HG02852 (cell line): ENCODE data around the gene CXCR2.
"Not testable (repeated sequence)": the region's sequence is repeated elsewhere in the genome, so short reads cannot be mapped to it uniquely, and the experiment has no call there.

Experiments used
- ATAC-seq: cut with Tn5 transposase; IDR thresholded peaks from one replicate; pipeline ENCODE4 v1.9.1; 2021; ENCODE audit warnings: mild to moderate bottlenecking, moderate library complexity; ENCODE audit not compliant: unreplicated experiment

The CXCR2 gene

DNA sequence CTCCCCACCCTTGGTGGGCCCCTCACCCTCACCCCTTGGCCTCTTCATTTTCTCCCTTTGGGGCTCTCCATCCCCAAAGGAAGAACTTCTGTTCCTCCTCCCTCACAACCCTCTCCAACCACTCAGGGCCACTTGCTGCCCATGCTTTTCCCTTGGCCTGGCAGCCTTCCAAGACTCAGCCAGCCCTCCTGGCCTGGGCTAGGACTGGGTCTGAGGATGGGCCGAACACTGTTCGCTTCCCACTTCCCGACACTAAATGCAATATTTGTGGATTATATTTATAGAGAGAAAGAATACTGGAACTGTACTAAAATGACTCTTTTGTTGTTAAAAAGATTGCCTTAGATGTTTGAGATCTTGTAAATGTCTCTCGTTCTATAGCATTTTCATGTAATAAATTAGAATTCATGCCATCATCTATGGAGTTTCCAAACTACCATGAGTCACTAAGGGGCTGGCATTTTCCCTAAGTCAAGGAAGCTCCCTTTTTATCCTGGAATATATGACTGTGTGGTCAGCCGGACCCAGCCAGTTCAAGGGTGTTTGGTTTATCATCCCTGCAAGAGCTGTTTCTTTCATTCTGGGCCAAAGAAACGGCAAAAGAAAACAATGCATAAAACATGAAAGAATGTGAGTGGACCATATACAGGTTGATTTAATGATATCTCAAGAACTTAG lies 3.8 kb downstream of the CXCR2 start:
- no peak for ATAC-seq

DNA sequence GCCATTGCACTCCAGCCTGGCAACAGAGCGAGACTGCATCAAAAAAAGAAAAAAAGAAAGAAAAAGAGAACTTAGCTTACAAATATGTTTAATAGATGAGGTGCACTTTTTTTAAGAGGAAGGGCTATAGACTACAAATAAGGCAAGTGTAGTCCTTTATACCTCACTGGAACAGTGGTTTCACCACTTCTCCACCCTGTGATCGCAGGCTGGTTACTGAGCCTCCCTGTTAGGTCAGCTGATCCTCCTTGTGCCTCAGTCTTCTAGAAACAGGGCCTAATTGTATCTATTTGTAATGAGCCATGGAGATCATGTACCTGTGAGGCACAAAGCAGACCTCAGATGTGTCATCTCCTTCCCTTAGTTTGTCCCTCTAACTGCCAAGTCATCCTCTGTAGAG lies 4.5 kb downstream of the CXCR2 start:
- ATAC-seq, result no peak

- no peak for ATAC-seq
These were observed 5.0 kb downstream of the CXCR2 start for GRCh38 chr2:218130822-218131221.

GRCh38 chr2:218137514-218137913 lies 11.7 kb downstream of the CXCR2 start:
- no peak for ATAC-seq

DNA sequence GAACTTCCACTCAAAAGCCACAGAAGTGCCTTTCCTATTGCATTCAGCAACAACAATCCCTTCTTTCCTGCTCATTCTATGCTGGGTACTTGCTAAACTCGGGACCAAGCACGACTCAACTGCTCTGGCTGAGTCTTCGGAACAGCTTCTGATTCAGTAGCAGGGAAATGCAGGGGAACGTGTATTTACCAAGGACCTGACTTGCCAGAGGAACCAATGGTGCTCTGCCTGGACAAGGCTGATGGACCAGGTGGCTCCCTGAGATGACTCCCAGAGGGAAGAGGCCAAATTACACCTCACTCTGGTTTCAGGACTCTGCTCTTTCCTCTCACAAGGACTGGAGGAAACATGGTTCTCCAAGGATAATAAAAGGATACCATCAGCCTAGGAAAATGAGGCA lies 12.2 kb downstream of the CXCR2 start:
- ATAC-seq, result no peak

GRCh38 chr2:218145124-218145523 lies 19.3 kb downstream of the CXCR2 start:
- no peak for ATAC-seq

- no peak for ATAC-seq
These were observed 20.2 kb downstream of the CXCR2 start for GRCh38 chr2:218146056-218146455.

- no peak for ATAC-seq
These were observed 23.3 kb downstream of the CXCR2 start for GRCh38 chr2:218149098-218149497.

DNA sequence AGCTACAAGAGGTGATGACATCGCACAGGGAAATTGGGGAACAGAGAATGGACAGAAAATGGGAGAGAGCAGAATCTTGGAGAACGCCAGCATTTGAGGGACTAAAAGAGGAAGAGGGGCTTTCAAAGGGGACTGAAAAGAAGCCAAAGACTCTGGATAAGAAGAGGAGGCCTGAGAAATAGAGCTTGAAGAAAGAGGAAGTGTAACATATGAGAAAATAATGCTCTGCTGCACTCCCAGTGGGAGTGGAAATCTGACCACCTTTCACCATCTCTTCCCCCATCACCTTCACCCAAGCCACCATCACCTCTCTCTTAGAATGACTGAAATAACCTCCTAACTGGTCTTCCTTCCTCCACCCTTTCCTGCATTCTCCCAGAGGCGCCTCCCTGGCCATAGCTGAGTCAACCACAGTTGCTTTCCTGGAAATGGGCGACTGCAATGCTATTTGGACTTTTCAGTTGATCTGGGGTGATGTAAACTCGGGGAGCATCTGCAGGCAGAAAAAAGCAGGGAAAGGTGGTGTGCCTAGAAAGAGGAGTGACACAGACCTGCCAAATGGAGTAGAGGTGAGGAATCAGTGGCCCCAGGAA lies 24.1 kb downstream of the CXCR2 start:
- peak; percentile 59 for ATAC-seq

- ATAC-seq, result no peak
These were observed 26.3 kb downstream of the CXCR2 start for GRCh38 chr2:218152172-218152571.

DNA sequence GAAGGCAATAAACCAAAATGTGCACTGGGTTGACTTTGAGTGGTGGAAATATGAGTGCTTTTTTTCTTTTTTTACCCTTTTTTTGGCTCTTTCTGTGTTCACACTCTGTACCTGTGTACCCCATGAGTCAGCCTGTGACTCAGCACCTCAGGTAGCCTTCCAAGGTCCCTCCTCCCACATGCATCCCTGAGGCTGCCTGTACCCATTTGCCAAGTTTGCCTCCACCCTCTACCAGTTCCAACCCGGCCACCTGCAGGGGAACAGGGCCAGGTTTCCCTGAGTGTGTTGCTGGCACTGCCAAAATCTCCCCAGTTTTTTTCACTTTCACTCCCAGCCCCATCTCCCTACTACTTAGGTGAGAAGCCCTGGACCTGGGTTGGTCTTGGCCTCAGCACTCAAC lies 26.9 kb downstream of the CXCR2 start:
- ATAC-seq, result no peak

DNA sequence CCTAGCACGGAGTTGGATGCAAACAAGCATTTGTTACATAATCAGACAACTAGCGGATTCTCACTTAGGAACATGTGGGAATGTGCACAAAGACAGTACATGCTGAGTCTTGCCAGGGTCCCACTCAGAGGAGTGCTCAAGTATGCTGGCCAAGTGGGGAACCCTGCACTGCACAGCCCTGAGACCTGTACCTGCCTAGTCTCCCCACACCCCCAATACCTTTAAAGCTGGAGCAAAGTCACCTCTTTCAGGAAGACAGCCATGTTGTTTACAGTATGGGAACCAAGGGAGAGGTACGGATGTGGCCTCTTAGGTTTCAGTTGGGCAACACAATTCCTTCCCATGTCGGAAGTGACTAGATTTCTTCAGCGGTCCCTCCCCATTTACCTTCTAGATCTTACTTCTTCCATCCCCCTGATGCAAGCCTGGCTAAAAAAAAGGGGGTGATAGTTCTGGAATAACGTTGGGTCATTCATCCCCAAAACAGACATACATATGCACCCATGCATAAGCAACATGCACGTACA lies 30.2 kb downstream of the CXCR2 start:
- ATAC-seq, result no peak

DNA sequence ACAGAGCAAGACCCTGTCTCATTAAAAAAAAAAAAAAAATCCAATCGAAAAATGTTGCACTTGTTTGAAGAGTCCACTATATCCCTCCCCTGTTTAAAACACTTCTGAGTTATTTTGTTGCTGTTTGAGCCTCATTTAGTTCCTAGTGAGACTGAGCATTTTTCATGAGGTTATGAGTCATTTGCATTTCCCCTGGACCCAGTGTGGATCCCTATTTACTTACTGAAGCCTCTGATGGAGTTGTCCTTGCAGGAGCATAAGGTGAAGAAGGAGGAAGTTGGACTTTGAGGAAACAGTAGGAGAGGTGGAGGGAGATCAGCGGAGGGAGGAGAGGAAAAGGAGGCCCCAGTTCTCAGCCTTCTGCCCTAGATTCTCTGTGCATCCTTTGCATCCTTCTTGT lies 35.8 kb downstream of the CXCR2 start:
- ATAC-seq, result no peak

- ATAC-seq, result no peak
These were observed 37.0 kb downstream of the CXCR2 start for GRCh38 chr2:218162814-218163213.

DNA sequence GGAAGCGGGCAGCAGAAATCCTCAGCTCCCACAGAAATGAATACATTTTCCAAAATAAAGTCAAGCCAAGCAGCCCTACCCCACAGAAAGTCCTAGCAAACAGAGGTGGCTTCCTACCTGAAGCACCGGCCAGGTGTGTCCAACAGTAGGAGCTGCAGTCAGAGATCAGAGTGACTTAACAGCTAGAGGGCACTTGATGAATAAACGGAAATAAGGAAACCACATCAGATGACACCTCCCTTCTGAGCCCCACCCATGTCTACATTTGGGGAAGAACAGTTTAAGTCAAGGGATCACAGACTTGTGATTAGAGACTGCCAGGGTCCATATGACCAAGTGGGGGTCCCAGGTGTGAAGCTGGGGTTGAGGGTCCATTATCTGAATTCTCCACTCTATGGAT lies 41.0 kb downstream of the CXCR2 start, which contains the start of gene CXCR1:
CXCR1 (minus strand) TSS at position 172 of the 400 bp plus-strand sequence. CDS start 1,751 bp downstream, outside the sequence.
- no peak for ATAC-seq

DNA sequence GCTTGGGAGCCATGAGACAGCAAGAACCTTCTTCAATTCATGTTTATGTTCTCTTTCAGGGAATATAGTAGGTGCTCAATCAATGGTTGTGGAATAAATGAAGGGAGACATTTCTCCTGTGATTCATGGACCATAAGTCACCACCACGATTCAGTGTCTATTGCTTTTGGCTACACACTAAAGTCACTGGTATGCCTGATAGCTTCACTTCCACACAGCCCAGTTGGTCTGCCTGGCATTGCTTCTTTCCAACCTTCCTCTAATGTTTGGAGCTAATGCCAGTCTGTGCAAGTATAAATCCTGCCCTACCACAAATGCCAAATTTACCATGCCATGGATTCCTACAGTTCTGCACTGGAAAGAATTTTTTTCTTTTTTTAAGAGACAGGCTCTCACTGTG lies 42.2 kb downstream of the CXCR2 start:
- no peak for ATAC-seq

DNA sequence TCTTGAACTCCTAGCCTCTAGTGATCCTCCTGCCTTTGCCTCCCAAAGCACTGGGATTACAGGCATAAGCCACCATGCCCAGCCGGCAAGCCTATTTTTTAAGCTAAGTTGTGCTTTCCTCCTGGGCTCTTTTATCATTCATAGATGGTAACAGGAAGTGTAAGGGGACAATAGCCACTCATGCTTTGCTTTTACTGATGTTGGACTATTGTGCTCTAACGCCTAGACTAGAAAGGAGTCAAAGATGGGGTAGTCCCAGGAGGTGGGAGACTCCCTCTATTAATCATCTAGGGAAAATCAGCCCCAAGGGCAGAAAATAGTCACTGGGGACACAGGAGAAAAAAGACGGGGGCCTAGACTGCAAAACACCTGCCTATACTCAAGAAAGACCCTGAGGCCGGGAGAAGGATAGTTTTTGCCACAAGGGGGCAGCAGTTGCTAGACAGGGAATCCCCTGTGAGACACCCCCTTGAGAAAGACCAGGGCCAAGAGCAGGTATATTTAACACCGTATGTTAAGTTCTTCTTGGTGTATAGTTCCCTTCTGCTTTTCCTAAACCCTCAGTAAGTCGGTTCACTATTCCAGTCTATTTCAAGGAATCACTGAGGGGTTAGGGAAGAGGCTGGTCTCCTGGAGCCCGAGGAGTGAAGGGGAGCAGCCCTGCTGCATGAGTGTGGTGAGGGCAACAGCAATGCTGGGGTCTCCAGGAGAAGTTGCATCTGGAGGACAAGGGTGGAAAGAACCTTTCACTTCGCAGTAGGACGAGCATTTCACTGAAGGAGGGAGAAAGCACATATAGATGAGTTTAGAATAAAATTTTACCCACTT lies 43.0 kb downstream of the CXCR2 start:
- no peak for ATAC-seq

DNA sequence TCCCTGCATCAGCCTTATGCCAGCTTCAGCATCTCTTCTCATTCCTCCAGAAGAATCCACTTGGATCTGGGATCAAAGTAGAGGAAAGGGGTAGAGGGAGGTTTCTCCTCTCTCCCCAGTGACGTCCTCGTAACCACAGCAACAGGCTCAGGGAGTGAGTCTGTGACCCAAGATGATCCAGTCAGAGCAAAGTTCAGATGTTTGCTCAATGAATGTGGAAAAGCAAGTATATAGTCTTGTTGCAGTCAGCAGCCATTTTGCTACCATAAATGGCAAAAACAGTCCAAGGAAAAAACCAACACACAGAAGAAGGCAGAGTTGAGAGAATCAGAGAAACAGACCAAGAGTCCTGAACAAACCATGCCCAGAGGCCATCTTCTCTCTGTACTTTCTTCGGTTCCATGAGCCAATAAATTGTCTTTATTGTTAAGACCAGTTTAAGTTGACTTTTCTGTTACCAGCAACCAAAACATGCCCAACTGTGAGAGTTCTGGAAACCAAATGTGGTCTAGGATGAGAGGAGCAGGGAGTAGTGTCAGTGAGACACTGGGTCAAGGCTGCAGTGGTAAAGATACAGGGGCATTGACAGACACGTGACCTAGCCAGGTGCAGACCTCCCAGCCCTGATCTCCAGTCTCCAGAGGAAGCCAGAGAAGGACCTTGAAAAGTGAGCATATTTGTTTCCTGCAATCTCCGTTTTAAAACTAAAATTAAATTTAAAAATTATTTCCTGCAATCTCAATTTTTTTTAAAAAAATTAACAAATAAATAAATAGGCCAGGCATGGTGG lies 44.1 kb downstream of the CXCR2 start:
- ATAC-seq, result no peak

- ATAC-seq, result not testable (repeated sequence)
These were observed 45.9 kb downstream of the CXCR2 start for GRCh38 chr2:218171744-218172143.

DNA sequence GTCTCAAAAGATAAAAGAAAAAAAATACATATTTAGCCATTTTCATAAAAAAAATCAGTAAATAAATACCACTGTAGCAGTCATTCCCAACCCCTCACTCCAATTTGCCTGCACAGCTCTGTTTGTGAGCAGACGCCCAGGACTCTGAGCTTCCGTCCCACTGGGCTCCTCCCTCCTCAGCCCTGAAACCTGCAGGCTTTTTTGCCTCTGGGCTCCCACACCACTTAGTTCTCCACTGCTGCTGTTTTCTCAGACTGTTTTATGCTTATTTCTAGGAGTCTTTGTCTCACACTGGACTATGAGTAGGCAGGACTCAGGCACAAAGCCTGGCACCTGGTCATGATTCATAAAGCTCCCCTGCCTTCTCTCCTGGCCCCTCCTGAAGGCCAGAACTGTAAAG lies 47.0 kb downstream of the CXCR2 start:
- ATAC-seq, result no peak

- ATAC-seq, result no peak
These were observed 54.0 kb downstream of the CXCR2 start for GRCh38 chr2:218179782-218180181.
